Measurements from ENCODE around the gene PLCL1.

DNA sequence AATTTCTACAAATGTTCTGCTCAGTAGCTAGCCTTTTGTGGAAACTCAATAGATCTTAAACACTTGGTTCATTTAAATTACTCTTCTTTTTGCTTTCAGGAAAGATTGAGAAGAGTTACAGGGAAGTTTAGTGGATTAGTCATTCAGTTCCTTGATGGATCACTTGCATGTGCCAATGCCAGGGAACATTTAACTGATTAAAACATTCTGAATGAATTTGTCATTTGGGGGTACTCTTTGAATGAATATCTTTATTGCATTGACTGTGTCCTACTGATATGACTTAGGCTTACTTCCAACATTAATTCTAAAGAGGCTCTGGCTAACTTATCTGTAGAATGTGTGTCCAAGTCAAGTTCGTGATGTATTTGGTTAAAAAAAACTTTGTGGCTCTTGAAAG is 199.8 kb downstream of the PLCL1 start:
- TF ChIP-seq, protein P1, sequence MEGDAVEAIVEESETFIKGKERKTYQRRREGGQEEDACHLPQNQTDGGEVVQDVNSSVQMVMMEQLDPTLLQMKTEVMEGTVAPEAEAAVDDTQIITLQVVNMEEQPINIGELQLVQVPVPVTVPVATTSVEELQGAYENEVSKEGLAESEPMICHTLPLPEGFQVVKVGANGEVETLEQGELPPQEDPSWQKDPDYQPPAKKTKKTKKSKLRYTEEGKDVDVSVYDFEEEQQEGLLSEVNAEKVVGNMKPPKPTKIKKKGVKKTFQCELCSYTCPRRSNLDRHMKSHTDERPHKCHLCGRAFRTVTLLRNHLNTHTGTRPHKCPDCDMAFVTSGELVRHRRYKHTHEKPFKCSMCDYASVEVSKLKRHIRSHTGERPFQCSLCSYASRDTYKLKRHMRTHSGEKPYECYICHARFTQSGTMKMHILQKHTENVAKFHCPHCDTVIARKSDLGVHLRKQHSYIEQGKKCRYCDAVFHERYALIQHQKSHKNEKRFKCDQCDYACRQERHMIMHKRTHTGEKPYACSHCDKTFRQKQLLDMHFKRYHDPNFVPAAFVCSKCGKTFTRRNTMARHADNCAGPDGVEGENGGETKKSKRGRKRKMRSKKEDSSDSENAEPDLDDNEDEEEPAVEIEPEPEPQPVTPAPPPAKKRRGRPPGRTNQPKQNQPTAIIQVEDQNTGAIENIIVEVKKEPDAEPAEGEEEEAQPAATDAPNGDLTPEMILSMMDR (IDR thresholded peaks at IDR 0.05), result no peak
- no peak for TF ChIP-seq POLR2A (IDR thresholded peaks at IDR 0.05)
